Astrocyte of the cerebellum (primary cell): Measurements from ENCODE around the gene ATP2B3.

Experiments
- DNase-seq: peaks from one replicate; pipeline ENCODE4 v3.0.0-alpha.2; 2011; ENCODE audit warnings: low read depth
- H3K4me3 ChIP-seq: 2 replicates; pipeline ENCODE4 v1.5.1; 2011; ENCODE audit warnings: mild to moderate bottlenecking, low read depth, low read length, moderate library complexity
- CTCF ChIP-seq: IDR thresholded peaks from 2 replicates; pipeline ENCODE4 v1.5.1; 2012; ENCODE audit warnings: low read length, low read depth, moderate library complexity, mild to moderate bottlenecking; ENCODE audit errors: missing control alignments
- in situ Hi-C: cut with HindIII; loops from 2 replicates; pipeline ENCODE4 v1.10.0; 2017; ENCODE audit warnings: low sequenced_read_pairs

ATP2B3 gene

GRCh38 chrX:153524234-153524633 lies 6.8 kb downstream of the ATP2B3 start:
- no peak for TF ChIP-seq CTCF
- in situ Hi-C loops = no loop called here
- H3K4me3 ChIP-seq = no peak overlapping the region
- no peak for DNase-seq

GRCh38 chrX:153525451-153525850 lies 8.0 kb downstream of the ATP2B3 start:
- H3K4me3 ChIP-seq = no peak overlapping the region
- in situ Hi-C loops = no loop called here
- no peak for TF ChIP-seq CTCF
- DNase-seq = no peak

GRCh38 chrX:153526042-153526441 lies 8.6 kb downstream of the ATP2B3 start:
- DNase-seq = no peak
- in situ Hi-C loops = no loop called here
- H3K4me3 ChIP-seq = no peak overlapping the region
- TF ChIP-seq CTCF = no peak

GRCh38 chrX:153526801-153527200 lies 9.4 kb downstream of the ATP2B3 start:
- in situ Hi-C loops = no loop called here
- TF ChIP-seq CTCF = no peak
- no peak overlapping the region for H3K4me3 ChIP-seq
- DNase-seq = no peak

- no peak for DNase-seq
- in situ Hi-C loops = no loop called here
- TF ChIP-seq CTCF = no peak
- no peak overlapping the region for H3K4me3 ChIP-seq
These were observed 9.8 kb downstream of the ATP2B3 start for GRCh38 chrX:153527208-153527607.

- in situ Hi-C loops = no loop called here
- no peak overlapping the region for H3K4me3 ChIP-seq
These were observed 13.1 kb downstream of the ATP2B3 start for GRCh38 chrX:153530411-153531129.

More at GRCh38 chrX:153530411-153531129, 13.1 kb downstream of the ATP2B3 start:
- no peak for TF ChIP-seq CTCF
- DNase-seq = no peak
